ENCODE measurements around the gene HIBADH.
A peak's percentile ranks its signal among the peaks of the same experiment; 100 is the strongest.

Gene HIBADH

DNA sequence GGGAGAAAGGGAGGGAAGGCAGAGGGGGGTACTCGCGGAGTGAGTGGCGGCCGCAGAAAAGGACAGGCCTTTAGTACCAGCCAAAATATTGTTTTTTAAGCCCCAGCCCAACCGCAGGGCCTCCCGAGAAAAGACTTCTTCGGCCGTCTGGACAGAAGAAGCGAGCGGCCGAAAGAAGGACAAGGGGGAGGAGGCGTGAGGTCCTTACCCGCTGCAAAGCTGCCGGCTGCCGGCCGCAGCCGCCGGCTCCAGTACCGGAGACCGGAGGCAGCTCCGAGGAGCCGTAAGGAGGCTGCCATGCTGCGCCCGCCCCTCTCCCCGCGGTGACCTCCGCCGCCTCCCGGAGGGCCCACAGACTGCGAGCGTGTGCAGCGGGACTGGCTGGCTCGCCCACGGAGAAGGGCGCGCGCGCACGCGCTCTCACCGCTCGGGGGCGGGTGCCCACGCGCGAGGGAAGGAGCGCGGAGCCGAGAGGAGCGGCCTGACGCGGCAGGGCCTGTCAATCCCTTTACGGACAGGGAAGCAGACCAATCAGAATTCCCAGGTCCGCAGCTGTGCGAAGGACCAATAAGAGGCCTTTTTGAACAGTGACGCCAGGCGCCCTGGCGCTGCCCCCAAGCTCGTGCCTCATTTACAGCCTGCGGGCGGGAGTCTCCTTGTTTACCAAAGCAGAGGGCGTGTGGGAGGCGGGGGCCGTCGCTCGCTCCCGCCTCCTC lies at the start of gene HIBADH:
Gene HIBADH (minus strand): TSS at position 394 of the 716 bp plus-strand sequence. CDS start 95 bp downstream, at position 299.
- peak; percentile 93 for DNase-seq

GRCh38 chr7:27712217-27712616 lies 49.5 kb upstream of the HIBADH start:
- no peak for DNase-seq

- no peak for DNase-seq
Observed at GRCh38 chr7:27709137-27710075, 46.7 kb upstream of the HIBADH start.

DNA sequence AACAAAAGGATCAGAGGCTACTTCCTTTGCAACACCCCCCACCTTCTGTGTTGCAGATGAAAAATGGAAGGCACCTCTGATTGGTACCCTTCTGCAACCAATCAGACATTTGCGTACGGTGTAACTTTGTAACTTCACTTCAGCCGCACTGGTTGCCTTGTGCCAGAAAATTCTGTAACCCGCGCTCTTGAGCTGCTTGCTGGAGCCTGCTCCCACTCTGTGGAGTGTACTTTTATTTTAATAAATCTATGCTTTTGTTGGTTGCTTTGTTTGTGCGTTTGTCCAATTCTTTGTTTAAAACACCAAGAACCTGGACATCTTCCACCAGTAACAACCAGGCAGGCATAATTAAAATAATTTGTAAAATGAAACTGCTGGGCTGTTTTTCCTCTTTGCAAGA lies 45.8 kb upstream of the HIBADH start:
- no peak for DNase-seq

DNA sequence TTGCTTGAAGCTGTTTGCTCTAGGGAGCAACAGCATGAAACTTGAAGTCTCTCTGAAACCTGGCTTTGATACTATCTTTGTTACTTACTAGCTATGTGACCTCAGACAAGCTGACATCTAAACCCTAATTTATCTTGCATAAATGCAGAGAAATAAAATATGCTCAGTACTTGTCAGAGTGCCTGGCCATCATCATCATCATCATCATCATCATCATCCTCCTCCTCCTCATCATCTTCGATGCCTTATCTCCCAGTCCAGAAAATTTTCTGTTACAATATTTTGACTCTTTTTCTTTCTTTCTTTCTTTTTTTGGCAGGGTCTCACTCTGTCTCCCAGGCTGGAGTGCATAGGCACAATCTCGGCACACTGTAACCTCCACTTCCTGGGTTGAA lies 42.5 kb upstream of the HIBADH start:
- DNase-seq, result no peak

DNA sequence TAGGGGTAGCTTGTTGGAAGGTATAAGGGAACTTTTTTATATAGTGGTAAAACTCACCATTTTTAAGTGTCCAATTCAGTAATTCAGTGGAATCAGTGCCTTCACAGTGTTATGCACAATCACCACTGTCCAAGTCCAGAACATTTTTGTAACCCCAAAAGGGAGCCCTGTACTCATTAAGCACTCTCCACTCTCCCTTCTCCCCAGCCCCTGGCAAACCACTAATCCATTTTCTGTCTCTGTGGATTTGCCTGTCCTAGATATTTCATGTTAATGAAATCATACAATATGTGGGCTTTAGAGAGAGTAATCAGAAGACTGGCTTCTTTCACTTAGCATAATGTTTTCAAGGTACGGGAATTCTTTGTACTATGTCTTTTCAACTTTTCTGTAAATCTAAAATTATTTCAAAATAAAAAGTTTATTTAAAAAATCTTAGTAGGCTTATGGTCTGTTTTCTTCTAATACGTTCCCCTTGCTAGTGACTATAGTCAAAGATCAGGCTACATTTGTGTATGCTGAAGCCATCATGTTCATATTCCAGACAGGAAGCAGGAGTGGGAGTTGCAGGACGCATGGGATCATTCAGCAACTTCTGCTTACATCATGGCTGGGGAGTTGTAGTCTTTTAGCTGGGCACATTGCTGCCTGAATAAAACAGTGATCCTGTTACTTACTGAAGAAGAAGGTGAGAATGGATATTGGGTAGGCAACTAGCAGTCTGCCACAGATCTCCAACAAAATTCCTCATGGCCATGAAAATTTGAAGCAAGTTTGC lies 41.9 kb upstream of the HIBADH start:
- DNase-seq, result no peak

- no peak for DNase-seq
Observed at GRCh38 chr7:27703181-27703580, 40.5 kb upstream of the HIBADH start.

- no peak for DNase-seq
Observed at GRCh38 chr7:27700501-27700900, 37.8 kb upstream of the HIBADH start.

DNA sequence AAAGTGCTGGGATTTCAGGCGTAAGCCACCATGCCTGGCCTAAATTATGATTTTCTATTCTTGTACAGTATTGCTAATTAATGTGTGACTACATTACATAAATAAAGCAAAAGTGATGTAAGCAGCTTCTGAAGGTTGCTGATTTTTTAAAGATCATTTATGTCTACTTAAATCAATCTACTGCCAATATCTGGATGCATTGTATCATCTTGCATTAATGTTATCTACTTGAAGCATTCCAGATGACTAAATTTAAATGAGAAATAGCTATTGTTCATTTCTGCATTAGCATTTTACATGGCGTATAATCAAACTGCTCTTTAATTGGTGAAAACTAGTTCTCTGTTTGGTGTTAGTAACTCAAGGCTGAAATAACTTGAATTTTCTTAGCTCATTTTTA lies 37.1 kb upstream of the HIBADH start:
- DNase-seq, result no peak

DNA sequence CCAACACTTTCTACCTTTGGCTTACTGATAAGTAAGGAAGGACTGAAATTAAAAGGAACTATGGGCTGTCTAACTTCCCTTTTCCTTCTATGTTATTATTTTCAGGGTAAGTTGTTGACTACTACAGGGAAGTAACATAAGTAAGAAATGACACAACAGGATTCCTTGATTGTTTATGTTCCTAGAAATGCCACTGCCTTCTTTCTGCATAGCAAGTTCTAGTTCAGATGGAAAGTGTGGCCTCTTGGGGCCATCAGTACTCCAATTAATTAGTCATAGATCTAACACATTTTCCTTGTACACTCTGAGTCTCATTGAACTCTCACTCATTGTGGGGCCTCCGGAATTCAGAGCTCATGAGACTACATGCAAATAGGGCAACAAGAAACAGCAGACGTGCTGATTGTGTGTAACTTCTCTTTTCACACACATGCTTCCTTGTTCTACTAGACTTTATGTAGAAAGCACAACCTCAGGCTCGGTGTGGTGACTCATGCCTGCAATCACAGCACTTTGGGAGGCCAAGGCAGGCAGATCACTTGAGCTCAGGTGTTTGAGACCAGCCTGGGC lies 35.3 kb upstream of the HIBADH start:
- DNase-seq, result peak; percentile 5

GRCh38 chr7:27695096-27695495 lies 32.4 kb upstream of the HIBADH start:
- DNase-seq, result no peak

- no peak for DNase-seq
Observed at GRCh38 chr7:27693794-27694193, 31.1 kb upstream of the HIBADH start.

GRCh38 chr7:27690649-27691048 lies 28.0 kb upstream of the HIBADH start:
- DNase-seq, result no peak

GRCh38 chr7:27689591-27690164 lies 27.0 kb upstream of the HIBADH start:
- no peak for DNase-seq

DNA sequence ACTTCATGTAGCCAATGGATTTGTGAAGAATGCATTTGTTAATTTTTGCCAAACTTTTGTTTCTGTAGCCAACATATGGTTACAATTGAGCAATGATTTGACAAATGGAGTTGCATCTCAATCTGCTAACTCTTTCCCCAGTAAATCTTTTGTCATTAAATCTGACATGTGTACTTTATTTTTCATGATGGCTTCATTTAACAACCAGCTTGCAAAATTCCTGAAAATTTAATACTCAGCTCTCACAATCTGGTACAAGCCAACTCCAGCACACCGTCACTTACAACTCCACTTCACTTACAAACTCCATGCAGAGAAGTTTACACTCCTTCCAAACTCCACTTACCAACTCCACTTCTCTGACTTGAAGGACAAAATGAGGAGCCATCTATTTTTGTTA lies 26.5 kb upstream of the HIBADH start:
- DNase-seq, result no peak

DNA sequence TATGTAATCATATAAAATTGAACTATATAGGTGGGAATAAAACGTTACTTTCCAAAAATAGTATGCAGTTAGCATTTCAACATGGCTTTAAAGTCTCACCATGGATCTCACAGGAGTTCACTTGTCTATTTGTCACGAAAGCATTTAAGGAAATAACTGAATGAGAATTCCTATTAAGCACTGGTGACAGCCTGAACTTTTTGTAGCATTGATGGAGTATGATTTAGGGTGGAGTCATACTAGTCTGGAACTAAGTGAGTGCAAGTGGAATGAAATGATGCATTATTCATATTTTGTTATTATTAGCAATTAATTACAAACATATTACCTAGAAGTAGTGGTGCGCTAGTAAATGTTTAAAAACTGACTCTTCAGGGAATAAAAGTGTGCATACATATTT lies 26.0 kb upstream of the HIBADH start:
- DNase-seq, result no peak

GRCh38 chr7:27688056-27688455 lies 25.4 kb upstream of the HIBADH start:
- DNase-seq, result no peak

DNA sequence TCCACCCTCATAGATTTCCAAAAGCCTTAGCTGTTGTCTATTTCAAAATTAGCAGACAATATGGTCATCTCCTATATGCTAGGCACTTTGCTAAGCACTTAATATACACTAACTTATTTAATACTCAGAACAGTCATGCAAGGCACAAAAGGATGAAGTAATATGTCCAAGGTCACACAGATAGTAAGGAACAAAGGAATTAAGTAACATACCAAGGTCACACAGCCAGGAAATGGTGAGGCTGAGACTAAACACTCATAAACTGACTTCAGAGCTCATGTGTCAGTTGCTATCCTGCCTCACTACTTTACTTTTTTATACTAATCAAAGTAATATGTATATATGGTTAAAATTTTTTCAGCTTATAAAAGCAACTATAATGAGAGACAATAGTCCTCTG lies 23.6 kb upstream of the HIBADH start:
- DNase-seq, result no peak

- no peak for DNase-seq
Observed at GRCh38 chr7:27685893-27686292, 23.2 kb upstream of the HIBADH start.

DNA sequence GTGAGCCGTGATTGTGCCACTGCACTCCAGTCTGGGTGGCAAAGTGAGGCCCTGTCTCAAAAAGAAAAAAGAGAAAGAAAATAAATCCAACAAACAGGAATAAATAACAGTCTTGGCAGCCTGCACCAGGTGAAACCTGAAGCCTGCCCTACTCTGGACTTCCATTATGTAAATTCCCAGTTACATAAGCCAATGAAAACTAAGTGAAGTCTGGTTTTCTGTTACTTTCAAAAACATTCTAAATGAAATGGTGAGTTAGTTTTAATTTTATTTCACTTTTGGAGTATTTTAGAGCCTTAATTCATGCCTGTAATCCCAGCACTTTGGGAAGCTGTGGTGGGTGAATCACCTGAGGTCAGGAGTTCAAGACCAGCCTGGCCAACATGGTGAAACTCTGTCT lies 22.5 kb upstream of the HIBADH start:
- no peak for DNase-seq

- no peak for DNase-seq
Observed at GRCh38 chr7:27684491-27684890, 21.8 kb upstream of the HIBADH start.

- no peak for DNase-seq
Observed at GRCh38 chr7:27680610-27681009, 17.9 kb upstream of the HIBADH start.
